ENCODE results near the gene MT1F. TPM values are rescaled to one million over a fixed set of nuclear protein-coding genes. Genes with fewer than 3 reads are reported as not detected.
"Not testable (repeated sequence)": the region's sequence is repeated elsewhere in the genome, so short reads cannot be mapped to it uniquely, and the experiment has no call there.

Gene MT1F
- total and polyA plus RNA-seq, 2 donors from 2014 or later, result 53.3 to 312 TPM

DNA sequence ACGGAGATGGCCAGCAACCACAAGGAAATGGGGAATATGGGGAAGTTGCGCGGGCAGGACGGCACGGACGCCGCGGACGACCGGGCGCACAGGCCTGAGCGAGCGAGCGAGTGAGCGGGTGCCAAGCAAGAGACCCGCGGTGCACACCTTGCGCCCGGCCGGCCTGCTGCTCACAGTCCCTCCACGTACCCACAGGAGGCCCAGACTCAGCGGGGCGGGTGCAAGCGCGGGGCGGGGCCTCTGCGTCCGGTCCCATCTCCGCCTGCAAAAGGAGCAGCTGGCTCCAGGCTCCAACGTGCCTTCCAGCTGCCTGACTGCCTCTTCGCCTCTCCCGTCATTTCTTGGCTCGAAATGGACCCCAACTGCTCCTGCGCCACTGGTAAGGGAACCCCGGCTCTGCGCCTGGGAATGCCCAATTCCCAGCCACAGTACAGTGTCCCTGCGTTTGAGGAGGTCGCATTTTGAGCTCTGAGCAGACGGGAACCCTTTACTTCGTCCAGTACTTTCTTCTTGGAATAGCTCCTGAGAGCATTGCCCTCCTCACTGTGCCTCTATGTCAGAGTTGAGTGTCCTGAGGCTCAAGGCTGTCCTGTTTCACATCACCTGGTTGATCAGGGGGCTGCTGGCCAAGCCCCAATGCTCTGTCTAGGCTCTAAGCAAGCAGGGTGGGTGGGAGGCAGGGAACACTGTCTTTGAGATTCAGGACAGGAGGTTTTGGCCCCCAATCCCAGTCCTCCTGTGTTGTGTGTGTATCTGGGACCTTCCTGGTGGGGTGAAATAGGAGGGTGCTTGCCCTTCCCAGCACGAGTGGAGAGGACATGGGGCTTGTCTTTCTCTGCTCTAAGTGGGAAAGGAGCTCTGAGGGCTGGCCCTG is 40.3 kb upstream of the MT1F start:
- Histone ChIP-seq H3K9ac (ENCODE audit: low read length in 3 of 3) (peak overlapping the region in 2 of 3 donors; percentile 63 to 81), H3K27me3 (ENCODE audit: control insufficient read depth, insufficient read depth, low read length) (peaks cover 9% of the 10 kb centered on the region), H3K36me3 (ENCODE audit: control insufficient read depth in 2 of 3, insufficient read depth in 3 of 3, low read length in 3 of 3) (no peaks in the 10 kb centered on the region), H3K27ac (ENCODE audit: low read depth in 2 of 2, low read length in 2 of 2) (peak overlapping the region; percentile 25 to 30), H3K4me3 (ENCODE audit: low read length in 3 of 3) (peak overlapping the region in 2 of 3 donors; percentile 61 to 75), H3K9me3 (ENCODE audit: control insufficient read depth in 2 of 3, insufficient read depth in 1 of 3, low read length in 3 of 3) (no peaks in the 10 kb centered on the region), H3K4me1 (ENCODE audit: control insufficient read depth in 2 of 3, insufficient read depth in 2 of 3, low read depth in 1 of 3, low read length in 3 of 3) (peaks cover 0 to 13% (median 0%) of the 10 kb centered on the region in 3 donors)
- TF ChIP-seq, protein P1, sequence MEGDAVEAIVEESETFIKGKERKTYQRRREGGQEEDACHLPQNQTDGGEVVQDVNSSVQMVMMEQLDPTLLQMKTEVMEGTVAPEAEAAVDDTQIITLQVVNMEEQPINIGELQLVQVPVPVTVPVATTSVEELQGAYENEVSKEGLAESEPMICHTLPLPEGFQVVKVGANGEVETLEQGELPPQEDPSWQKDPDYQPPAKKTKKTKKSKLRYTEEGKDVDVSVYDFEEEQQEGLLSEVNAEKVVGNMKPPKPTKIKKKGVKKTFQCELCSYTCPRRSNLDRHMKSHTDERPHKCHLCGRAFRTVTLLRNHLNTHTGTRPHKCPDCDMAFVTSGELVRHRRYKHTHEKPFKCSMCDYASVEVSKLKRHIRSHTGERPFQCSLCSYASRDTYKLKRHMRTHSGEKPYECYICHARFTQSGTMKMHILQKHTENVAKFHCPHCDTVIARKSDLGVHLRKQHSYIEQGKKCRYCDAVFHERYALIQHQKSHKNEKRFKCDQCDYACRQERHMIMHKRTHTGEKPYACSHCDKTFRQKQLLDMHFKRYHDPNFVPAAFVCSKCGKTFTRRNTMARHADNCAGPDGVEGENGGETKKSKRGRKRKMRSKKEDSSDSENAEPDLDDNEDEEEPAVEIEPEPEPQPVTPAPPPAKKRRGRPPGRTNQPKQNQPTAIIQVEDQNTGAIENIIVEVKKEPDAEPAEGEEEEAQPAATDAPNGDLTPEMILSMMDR (IDR thresholded peaks at IDR 0.05; ENCODE audit: borderline replicate concordance, extremely low read depth, insufficient read depth), result no peak
- FAIRE-seq (no peak), DNase-seq (peak; percentile 67 to 93 (median 74))
- intact Hi-C loops (cut with DNase I), result no loop called here

DNA sequence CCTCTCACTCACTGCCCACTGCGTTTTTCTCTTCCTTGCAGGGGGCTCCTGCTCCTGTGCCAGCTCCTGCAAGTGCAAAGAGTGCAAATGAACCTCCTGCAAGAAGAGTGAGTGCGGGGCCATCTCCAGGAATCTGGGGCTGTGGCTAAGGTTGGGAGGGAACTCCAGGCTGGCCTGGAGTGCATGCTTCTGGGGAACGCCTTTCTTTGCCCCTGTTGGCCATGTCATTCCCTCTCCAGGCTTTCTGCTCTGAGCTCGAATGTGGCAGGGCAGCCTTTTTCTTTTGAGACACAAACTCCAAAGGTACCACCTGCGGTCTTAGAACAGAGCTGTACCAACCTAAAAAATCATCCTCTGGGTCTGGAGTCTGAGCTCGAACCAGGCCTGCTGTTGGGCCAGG is 39.6 kb upstream of the MT1F start:
- TF ChIP-seq, protein P1 (IDR thresholded peaks at IDR 0.05; ENCODE audit: borderline replicate concordance, extremely low read depth, insufficient read depth), result no peak
- H3K9me3 ChIP-seq (ENCODE audit: control insufficient read depth in 2 of 3, insufficient read depth in 1 of 3, low read length in 3 of 3), result no peaks in the 10 kb centered on the region
- no peak overlapping the region for H3K9ac ChIP-seq (ENCODE audit: low read length in 3 of 3)
- peak overlapping the region in 1 of 3 donors; percentile 61 for H3K4me3 ChIP-seq (ENCODE audit: low read length in 3 of 3)
- intact Hi-C loops (cut with DNase I), result no loop called here
- no peaks in the 10 kb centered on the region for H3K36me3 ChIP-seq (ENCODE audit: control insufficient read depth in 2 of 3, insufficient read depth in 3 of 3, low read length in 3 of 3)
- H3K27me3 ChIP-seq (ENCODE audit: control insufficient read depth, insufficient read depth, low read length), result peaks cover 9% of the 10 kb centered on the region
- DNase-seq (peak in 1 of 5 donors; percentile 32), FAIRE-seq (no peak)
- peaks cover 0 to 13% (median 0%) of the 10 kb centered on the region in 3 donors for H3K4me1 ChIP-seq (ENCODE audit: control insufficient read depth in 2 of 3, insufficient read depth in 2 of 3, low read depth in 1 of 3, low read length in 3 of 3)
- no peak overlapping the region for H3K27ac ChIP-seq (ENCODE audit: low read depth in 2 of 2, low read length in 2 of 2)

DNA sequence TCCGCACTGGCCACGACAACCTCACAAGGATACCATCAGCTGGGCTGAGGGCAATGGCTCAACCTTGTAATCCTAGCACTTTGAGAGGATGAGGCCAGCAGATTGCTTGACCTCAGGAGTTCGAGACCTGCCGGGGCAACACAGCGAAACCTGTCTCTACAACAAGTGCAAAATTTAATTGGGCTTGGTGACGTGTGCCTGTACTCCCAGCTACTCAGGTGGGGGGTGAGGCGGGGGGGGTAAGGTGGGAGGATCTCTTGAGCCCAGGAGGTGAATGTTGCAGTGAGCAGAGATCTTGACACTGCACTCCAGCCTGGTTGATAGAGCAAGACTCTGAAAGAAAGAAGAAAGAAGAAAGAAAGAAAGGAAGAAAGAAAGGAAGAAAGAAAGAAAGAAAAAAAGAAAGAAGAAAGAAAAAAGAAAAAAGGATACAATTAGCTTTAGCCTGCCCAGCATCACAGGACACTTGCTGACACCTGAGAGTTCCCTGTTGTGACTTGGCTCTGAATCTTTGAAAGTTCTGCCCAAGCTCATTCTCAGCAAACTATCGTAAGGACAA is 37.3 kb upstream of the MT1F start:
- DNase-seq, result no peak
- H3K27ac ChIP-seq (ENCODE audit: low read depth in 2 of 2, low read length in 2 of 2), result no peak overlapping the region
- H3K9ac ChIP-seq (ENCODE audit: low read length in 3 of 3), result no peak overlapping the region
- H3K4me1 ChIP-seq (ENCODE audit: control insufficient read depth in 2 of 3, insufficient read depth in 2 of 3, low read depth in 1 of 3, low read length in 3 of 3), result peaks cover 0 to 13% (median 0%) of the 10 kb centered on the region in 3 donors
- H3K27me3 ChIP-seq (ENCODE audit: control insufficient read depth, insufficient read depth, low read length), result peaks cover 9% of the 10 kb centered on the region
- intact Hi-C loops (cut with DNase I), result no loop called here
- no peak overlapping the region for H3K4me3 ChIP-seq (ENCODE audit: low read length in 3 of 3)
- TF ChIP-seq, protein P1 (IDR thresholded peaks at IDR 0.05; ENCODE audit: borderline replicate concordance, extremely low read depth, insufficient read depth), result no peak
- no peaks in the 10 kb centered on the region for H3K9me3 ChIP-seq (ENCODE audit: control insufficient read depth in 2 of 3, insufficient read depth in 1 of 3, low read length in 3 of 3)
- H3K36me3 ChIP-seq (ENCODE audit: control insufficient read depth in 2 of 3, insufficient read depth in 3 of 3, low read length in 3 of 3), result no peaks in the 10 kb centered on the region
- no peak for FAIRE-seq

DNA sequence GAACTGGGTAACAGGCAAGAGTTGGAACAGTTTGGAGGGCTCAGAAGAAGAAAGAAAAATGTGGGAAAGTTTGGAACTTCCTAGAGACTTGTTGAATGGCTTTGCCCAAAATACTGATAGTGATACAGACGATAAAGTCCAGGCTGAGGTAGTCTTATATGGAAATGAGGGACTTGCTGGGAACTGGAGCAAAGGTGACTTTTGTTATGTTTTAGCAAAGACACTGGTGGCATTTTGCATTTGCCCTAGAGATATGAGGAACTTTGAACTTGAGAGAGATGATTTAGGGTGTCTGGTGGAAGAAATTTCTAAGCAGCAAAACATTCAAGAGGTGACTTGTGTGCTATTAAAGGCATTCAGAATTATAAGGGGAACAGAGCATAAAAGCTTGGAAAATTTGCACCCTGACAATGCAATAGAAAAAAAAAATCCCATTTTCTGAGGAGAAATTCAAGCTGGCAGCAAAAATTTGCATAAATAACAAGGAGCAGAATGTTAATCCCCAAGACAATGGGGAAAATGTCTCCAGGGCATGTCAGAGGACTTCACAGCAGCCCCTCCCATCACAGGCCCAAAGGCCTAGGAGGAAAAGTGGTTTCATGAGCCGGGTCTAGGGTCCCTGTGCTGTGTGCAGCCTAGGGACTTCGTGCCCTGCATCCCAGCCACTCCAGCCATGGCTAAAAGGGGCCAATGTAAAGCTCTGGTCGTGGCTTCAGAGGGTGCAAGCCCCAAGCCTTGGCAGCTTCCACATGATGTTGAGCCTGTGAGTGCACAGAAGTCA is 35.9 kb upstream of the MT1F start:
- H3K9ac ChIP-seq (ENCODE audit: low read length in 3 of 3); H3K27ac ChIP-seq (ENCODE audit: low read depth in 2 of 2, low read length in 2 of 2); H3K27me3 ChIP-seq (ENCODE audit: control insufficient read depth, insufficient read depth, low read length); H3K4me3 ChIP-seq (ENCODE audit: low read length in 3 of 3); H3K36me3 ChIP-seq (ENCODE audit: control insufficient read depth in 2 of 3, insufficient read depth in 3 of 3, low read length in 3 of 3); H3K9me3 ChIP-seq (ENCODE audit: control insufficient read depth in 2 of 3, insufficient read depth in 1 of 3, low read length in 3 of 3); intact Hi-C loops (cut with DNase I); FAIRE-seq; DNase-seq: not testable (repeated sequence)
- H3K4me1 ChIP-seq (ENCODE audit: control insufficient read depth in 2 of 3, insufficient read depth in 2 of 3, low read depth in 1 of 3, low read length in 3 of 3), result peaks cover 0 to 14% (median 0%) of the 10 kb centered on the region in 3 donors

DNA sequence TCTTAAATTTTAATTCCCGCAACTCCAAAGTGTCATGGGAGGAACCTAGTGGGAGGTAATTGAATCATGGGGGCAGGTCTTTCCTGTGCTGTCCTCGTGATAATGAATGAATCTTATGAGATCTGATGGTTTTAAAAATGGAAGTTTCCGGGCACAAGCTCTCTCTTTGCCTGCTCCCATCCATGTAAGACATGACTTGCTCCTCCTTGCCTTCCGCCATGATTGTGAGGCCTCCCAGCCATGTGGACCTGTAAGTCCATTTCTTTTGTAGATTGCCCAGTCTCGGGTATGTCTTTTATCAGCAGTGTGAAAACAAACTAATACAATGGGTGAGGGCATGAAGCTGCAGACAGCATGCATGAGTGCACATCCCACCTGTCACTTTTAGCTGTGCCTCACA is 34.6 kb upstream of the MT1F start:
- not testable (repeated sequence) for FAIRE-seq

More for the DNA sequence above, 34.6 kb upstream of the MT1F start:
- H3K27ac ChIP-seq (ENCODE audit: low read depth in 2 of 2, low read length in 2 of 2); H3K4me1 ChIP-seq (ENCODE audit: control insufficient read depth in 2 of 3, insufficient read depth in 2 of 3, low read depth in 1 of 3, low read length in 3 of 3); H3K27me3 ChIP-seq (ENCODE audit: control insufficient read depth, insufficient read depth, low read length); H3K36me3 ChIP-seq (ENCODE audit: control insufficient read depth in 2 of 3, insufficient read depth in 3 of 3, low read length in 3 of 3); intact Hi-C loops (cut with DNase I); H3K9me3 ChIP-seq (ENCODE audit: control insufficient read depth in 2 of 3, insufficient read depth in 1 of 3, low read length in 3 of 3); H3K9ac ChIP-seq (ENCODE audit: low read length in 3 of 3); H3K4me3 ChIP-seq (ENCODE audit: low read length in 3 of 3); DNase-seq: not testable (repeated sequence)
